Fibroblast of lung (primary cell): ENCODE results near the gene PRMT7.

ENCODE experiments used
- CTCF ChIP-seq, 2 donors: IDR thresholded peaks in 1 of 2; conservative IDR thresholded peaks in 1 of 2; 1 replicate in 1 of 2; 2 replicates in 1 of 2; pipeline ENCODE4 v1.5.1; 2011 to 2012; ENCODE audit warnings: low read length in 2 of 2, control low read depth in 1 of 2, inconsistent platforms in 1 of 2, low read depth in 1 of 2, mild to moderate bottlenecking in 1 of 2
- EZH2 ChIP-seq: IDR thresholded peaks from 2 replicates; pipeline ENCODE4 v1.5.1; 2012; ENCODE audit warnings: low read length, control low read depth, mild to moderate bottlenecking; ENCODE audit errors: missing control alignments

GRCh38 chr16:68267612-68268405 is 43.0 kb upstream of the PRMT7 start:
- no peak for TF ChIP-seq CTCF (conservative IDR thresholded peaks at IDR 0.05 in 1 of 2, IDR thresholded peaks at IDR 0.05 in 1 of 2; ENCODE audit: low read depth in 1 of 2, low read length in 2 of 2)
- TF ChIP-seq EZH2, result no peak
